Erythroblast (primary cell): ENCODE results near the gene LRRC4.

ENCODE experiments used
- GATA1 ChIP-seq: IDR thresholded peaks from 2 replicates; pipeline ENCODE4 v1.6.1; 2011; ENCODE audit warnings: low read depth, mild to moderate bottlenecking, control low read depth, low read length, moderate library complexity
- POLR2A ChIP-seq: IDR thresholded peaks from 2 replicates; pipeline ENCODE4 v1.6.1; 2011; ENCODE audit warnings: mild to moderate bottlenecking, low read length

DNA sequence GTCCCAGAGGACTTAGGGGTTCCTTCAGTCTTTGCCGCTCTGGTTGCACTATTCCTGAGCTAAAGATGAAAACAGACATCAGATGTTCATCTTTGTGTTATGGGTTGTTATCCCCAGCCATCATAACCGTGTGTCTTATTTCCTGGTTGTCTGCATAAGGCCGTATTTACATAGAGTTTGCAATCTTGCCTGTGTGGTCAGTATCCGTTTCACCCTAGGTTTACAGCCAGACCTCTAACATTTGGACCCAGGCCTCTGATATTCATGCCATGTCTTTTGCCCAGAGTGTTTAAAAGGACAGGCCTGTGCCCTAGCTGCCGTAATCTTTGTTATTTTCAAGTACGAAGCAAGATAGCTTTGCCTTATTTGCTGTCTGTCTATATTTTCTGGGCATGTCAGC is 26.6 kb downstream of the LRRC4 start:
- TF ChIP-seq POLR2A: no peak
- TF ChIP-seq GATA1: no peak
